HAP-1 (cell line): ENCODE measurements around the gene OTOS.

Experiments
- DNase-seq, 2 experiments: peaks; one replicate each; pipeline ENCODE4 v3.0.0-alpha.2; 2016 to 2020; ENCODE audit warnings: low spot score in 2 of 2
- H3K27me3 ChIP-seq: fragments of 250-450 bp; sonication (Bioruptor Pico); 2 replicates; pipeline ENCODE4 v1.5.1; 2020; ENCODE audit warnings: low read depth, mild to moderate bottlenecking, moderate library complexity
- H3K36me3 ChIP-seq: fragments of 250-450 bp; sonication (Bioruptor Pico); replicated peaks from 2 replicates; pipeline ENCODE4 v1.5.1; 2020; ENCODE audit warnings: mild to moderate bottlenecking
- H3K4me1 ChIP-seq: fragments of 250-450 bp; sonication (Bioruptor Pico); 2 replicates; pipeline ENCODE4 v1.5.1; 2020; ENCODE audit warnings: mild to moderate bottlenecking
- H3K4me3 ChIP-seq: fragments of 250-450 bp; sonication (Bioruptor Pico); 2 replicates; pipeline ENCODE4 v1.5.1; 2020; ENCODE audit warnings: mild to moderate bottlenecking, moderate library complexity
- H3K9me3 ChIP-seq: fragments of 250-450 bp; sonication (Bioruptor Pico); 2 replicates; pipeline ENCODE4 v1.5.1; 2020; ENCODE audit warnings: mild to moderate bottlenecking, moderate library complexity
- in situ Hi-C: fragments of 300-500 bp; cut with MboI; formaldehyde crosslinking; loops from 3 replicates; pipeline ENCODE4 v1.14.3; 2020; ENCODE audit warnings: low sequenced_read_pairs, inconsistent platforms, mixed read lengths

Gene OTOS

DNA sequence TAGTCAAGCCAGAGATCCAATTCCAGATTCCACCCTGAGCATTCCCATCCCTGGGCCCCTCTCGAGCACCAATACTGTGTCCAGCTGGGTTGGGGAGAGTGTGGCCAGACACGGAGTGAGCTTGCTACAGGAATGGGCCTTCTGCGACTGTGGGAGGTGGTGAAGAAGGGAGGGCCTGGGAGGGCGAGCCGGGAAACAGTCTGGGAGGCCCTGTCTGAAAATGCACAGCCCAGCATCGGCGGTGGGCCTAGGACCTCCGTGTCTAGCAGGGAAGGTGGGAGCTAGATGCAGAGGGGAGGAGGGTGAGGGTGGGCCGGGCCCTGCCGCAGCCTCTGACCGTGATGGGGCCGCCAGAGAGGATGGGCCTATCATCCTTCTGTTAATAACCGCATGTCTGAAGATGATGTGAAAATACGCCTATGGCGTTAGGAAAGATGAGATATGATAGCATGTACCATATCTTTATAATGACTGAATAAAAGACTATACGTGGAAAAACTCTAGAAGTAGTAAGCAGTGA, 1.9 kb upstream of the OTOS start:
- in situ Hi-C loops: loop anchor here (5.0 kb wide), 1 partner anchor 85 kb away; no protein-coding TSS in a partner anchor
- H3K4me1 ChIP-seq: no peaks in the 10 kb centered on the region
- H3K36me3 ChIP-seq: no peaks in the 10 kb centered on the region
- no peak for DNase-seq
- no peaks in the 10 kb centered on the region for H3K27me3 ChIP-seq
- H3K4me3 ChIP-seq: no peak overlapping the region
- no peaks in the 10 kb centered on the region for H3K9me3 ChIP-seq

DNA sequence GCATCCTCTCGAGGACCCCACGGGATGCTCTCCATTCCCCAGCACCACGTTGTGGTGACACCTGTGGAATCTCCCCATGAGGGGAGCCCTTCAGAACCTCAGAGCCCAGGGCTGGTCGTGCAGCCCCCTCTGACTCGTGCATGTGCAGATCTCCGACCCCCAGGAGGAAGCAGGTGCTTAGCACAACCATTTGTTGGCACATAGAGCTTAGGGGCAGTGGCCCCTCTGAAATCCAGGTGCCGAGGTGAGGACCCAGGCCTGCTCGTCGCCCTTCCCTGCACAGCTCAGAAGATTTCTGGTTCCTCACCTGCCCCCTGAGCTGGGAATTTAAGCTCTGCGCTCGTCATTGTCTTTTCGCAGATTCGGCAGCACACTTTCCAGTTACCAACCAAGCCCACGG, 1.3 kb upstream of the OTOS start:
- DNase-seq: no peak
- no peaks in the 10 kb centered on the region for H3K36me3 ChIP-seq
- no peaks in the 10 kb centered on the region for H3K27me3 ChIP-seq
- H3K4me1 ChIP-seq: peaks cover under 1% of the 10 kb centered on the region; the same call in 1 of the 2 replicates
- in situ Hi-C loops: loop anchor here (5.0 kb wide), 1 partner anchor 84 kb away; no protein-coding TSS in a partner anchor
- H3K4me3 ChIP-seq: no peak overlapping the region
- no peaks in the 10 kb centered on the region for H3K9me3 ChIP-seq

DNA sequence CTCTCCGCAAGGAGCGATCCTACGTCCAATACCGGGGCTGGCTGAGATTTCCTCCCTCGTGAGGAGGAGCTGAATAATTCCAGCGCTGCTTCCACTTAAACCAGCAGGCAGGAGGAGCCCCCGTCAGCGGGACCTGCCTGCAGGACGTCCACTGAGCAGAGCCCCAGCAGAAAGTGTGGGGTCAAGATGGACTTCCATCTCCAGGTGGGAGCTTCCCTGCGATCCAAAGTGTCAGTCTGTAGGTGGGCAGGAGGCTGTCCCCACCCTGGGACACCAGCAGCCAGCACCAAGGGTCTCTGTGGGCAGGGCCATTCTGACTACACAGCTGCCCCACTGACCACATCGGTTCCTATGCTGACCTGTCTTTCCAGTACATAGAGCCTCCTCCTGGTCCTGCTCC, 462 bp upstream of the OTOS start:
- Histone ChIP-seq H3K4me1 (peaks cover 4% of the 10 kb centered on the region; the same call in 1 of the 2 replicates), H3K36me3 (no peaks in the 10 kb centered on the region), H3K4me3 (no peak overlapping the region), H3K27me3 (no peaks in the 10 kb centered on the region), H3K9me3 (no peaks in the 10 kb centered on the region)
- in situ Hi-C loops: loop anchor here (5.0 kb wide), 1 partner anchor 84 kb away; no protein-coding TSS in a partner anchor
- no peak for DNase-seq

DNA sequence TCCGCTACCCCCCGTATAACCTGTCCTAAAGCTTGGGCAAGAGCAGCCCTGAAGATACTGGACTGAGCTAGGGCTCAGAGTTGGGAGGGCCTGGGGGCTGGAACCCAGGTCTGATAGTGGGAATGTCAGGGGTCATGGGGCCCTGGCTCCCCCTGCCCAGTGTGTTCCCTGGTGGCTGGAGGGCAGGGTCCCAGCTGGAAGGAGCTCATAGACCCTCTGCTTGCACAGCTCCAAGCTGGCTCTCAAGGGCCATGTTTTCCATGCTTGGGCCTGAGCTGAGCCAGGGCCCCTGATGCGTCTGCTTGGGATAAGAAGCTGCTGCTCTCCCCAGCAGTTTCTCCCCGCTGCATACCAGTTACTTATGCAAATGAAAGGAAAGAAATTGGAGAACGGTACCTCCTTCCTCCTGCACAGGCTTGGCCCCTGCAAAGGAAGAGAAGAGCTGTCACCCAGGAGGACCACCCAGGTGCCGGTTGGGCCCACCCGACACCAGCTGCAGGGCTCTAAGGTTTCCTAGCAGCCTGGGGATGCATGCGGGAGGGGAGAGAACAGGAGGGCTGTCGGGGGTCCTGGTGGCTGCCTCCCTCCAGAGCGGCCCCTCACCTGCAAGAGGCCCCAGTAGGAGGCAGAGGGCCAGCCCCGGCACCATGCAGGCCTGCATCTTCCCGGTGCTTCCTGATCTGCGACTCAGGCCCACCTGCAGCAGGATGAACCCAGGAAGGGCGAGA, 628 bp downstream of the OTOS start:
- H3K27me3 ChIP-seq: no peaks in the 10 kb centered on the region
- no peak for DNase-seq
- H3K36me3 ChIP-seq: no peaks in the 10 kb centered on the region
- in situ Hi-C loops: loop anchor here (5.0 kb wide), 1 partner anchor 83 kb away; no protein-coding TSS in a partner anchor
- no peak overlapping the region for H3K4me3 ChIP-seq
- H3K9me3 ChIP-seq: no peaks in the 10 kb centered on the region
- H3K4me1 ChIP-seq: peaks cover 4% of the 10 kb centered on the region; the same call in 1 of the 2 replicates

DNA sequence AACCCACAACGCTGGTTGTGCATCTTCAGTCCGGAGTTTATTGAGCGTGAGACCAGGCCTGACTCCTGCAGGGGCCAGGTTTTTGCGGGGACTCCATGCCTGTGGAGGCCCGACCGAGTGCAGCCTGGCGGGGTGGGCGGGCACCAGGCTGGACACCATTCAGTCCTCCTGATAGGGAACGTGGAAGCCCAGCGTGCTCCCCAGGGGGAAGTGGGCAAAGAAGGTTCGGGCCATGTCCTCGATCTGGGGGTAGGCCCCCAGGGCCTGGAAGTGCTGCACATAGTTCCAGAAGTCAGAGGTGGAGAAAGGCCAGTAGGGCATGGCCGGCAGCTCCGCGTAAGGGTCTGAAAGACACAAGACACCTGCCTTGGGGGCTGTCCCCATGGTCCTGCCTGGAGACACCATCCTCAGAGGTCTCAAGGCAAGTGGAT, 1.4 kb downstream of the OTOS start:
- in situ Hi-C loops: no loop called here
- Histone ChIP-seq H3K36me3 (no peaks in the 10 kb centered on the region), H3K4me3 (no peak overlapping the region), H3K4me1 (peaks cover 4% of the 10 kb centered on the region; the same call in 1 of the 2 replicates), H3K9me3 (no peaks in the 10 kb centered on the region), H3K27me3 (no peaks in the 10 kb centered on the region)
- DNase-seq: no peak

DNA sequence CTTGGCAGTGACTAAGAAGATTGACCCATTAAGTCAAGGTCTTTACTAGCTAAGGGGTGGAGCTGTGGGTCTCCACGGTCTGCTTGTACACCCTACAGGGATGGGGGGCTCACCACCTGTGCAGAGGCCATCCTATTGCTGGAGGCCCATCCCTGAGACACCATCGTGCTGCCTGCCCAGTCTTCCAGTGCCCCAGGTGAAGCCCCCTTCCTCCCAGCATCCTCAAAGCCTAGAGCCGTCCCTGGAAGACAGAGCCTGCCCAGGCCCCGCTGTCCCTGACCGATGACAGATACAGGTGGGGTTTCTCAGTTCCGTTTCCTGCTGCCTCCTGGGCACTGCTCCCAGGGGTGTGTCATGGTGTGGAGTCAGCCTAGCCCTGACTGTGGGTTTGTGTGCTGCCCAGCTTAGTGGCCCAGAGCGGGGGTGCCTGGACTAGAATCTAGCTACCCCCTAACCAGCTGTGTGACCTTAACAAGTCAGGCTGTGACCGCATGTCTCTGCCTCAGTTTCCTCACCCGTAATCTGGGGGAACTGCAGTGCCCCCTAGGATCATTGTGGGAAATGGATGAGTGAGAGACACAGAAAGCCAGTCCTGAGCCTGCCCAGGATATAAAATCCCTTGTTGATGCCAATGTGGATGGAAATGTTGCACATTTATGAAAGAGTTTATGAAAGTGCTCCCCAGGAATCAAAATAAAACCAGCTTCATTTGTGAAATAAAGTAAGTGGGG, 2.0 kb downstream of the OTOS start:
- peaks cover 5% of the 10 kb centered on the region for H3K36me3 ChIP-seq
- H3K9me3 ChIP-seq: no peaks in the 10 kb centered on the region
- in situ Hi-C loops: no loop called here
- no peaks in the 10 kb centered on the region for H3K27me3 ChIP-seq
- no peak for DNase-seq
- H3K4me1 ChIP-seq: peaks cover 4% of the 10 kb centered on the region; the same call in 1 of the 2 replicates
- no peak overlapping the region for H3K4me3 ChIP-seq

DNA sequence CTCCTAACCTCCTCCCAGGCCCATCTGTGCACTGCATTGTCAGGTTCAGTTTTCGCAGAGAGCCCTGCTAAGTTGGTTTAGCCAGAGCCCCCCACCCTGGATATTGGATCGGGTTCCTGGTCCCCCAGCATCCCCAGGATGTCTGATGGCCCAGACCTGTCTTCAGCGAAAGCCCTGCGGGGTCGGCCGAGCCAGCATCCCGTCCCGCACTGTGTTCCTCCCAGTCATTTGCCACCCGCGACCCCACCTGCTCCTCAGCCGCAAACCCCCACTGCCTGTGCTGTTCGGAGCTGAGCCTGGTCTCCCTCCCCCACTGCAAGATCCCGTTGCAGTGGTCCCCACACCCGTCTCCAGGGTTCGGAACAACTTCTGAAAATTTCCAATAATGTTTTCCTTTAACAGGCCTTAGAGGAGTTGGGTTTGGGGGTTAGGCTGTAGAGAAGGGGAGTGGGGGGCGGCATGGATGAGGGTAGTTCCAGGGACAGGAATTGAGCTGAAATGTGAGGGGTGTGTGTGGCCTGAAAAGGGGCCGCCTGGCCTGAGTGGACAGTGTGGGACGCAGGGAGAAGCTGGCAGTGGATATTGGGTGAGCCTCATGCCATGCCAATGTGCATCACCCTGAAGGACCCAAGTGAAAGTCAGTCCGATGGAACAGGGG, 2.7 kb downstream of the OTOS start:
- peaks cover 12% of the 10 kb centered on the region for H3K36me3 ChIP-seq
- H3K9me3 ChIP-seq: no peaks in the 10 kb centered on the region
- in situ Hi-C loops: no loop called here
- H3K4me1 ChIP-seq: peaks cover 4% of the 10 kb centered on the region; the same call in 1 of the 2 replicates
- no peaks in the 10 kb centered on the region for H3K27me3 ChIP-seq
- DNase-seq: no peak
- H3K4me3 ChIP-seq: no peak overlapping the region

DNA sequence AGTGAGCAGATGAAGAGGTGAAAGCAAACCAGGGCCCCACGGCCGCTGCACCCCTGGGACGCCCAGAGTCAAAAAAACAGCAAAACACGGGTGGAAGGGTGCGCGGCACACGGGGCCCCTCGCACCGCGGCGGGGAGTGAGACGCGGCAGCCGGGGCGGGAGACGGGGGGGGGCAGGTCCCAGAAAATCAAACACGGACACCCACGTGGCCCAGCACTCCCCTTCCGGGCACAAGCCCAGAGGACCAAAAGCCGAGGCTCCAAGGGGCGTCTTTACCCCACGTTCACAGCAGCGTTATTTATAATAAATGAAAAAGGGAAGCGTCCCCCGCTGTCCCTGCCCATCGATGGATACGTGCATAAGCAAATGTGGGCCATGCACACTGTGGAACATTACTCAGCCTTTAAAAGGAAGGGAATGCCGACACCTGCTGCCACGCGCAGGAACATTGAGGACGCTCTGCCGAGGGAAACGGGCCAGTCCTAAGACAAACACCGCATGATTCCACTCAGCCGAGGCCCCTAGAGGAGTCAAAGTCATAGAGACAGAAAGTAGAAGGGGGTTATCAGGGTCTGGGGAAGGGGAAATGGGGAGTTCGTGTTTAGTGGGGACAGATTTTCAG, 3.7 kb downstream of the OTOS start:
- Histone ChIP-seq H3K9me3 (no peaks in the 10 kb centered on the region), H3K27me3 (no peaks in the 10 kb centered on the region), H3K4me3 (peak overlapping the region; percentile 73), H3K36me3 (peaks cover 21% of the 10 kb centered on the region), H3K4me1 (peaks cover 4% of the 10 kb centered on the region; the same call in 1 of the 2 replicates)
- peak in 1 of 2 experiments; percentile 6 for DNase-seq
- in situ Hi-C loops: no loop called here

DNA sequence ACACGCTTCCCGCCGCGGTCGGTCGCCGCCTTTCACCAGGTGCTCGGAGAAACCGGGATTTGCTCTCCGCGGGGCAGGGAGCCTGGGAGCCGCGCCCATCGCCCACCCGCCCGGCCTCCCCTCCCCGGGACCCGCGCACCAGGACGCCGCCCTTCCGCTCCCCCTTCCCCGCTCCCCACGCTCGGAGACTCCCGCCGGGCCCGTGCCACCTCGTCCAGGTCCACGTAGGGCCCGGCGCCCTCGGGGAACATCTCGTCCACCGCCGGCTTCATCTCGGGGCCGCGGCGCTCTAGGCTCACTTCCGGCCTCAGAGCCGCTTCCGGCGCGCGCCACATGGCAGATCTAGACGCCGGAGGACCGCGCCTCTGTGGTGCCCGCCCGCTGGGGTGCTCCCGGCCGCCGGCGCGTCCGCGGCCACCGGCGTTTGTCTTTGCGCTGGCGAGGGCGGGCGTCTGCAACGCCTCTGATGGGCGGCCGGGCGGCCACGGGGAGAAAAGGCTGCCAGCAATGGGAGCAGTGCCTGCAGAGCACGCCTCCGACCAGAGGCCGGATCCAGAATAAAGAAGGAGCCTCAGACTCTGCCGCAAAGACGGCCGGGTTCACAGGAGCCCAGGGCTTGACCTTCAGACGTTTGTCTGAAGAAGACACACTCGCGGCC, 4.3 kb downstream of the OTOS start, which contains the start of gene COPS9:
Gene COPS9 (minus strand): TSS at position 293 of the 658 bp plus-strand sequence. CDS start 21 bp downstream, at position 272.
- DNase-seq: peak; percentile 75 to 89
- Histone ChIP-seq H3K36me3 (peaks cover 28% of the 10 kb centered on the region), H3K4me3 (peak within 1 kb of the TSS; percentile 73), H3K4me1 (peaks cover 4% of the 10 kb centered on the region; the same call in 1 of the 2 replicates), H3K27me3 (no peaks in the 10 kb centered on the region), H3K9me3 (no peaks in the 10 kb centered on the region)
- in situ Hi-C loops: no loop called here

DNA sequence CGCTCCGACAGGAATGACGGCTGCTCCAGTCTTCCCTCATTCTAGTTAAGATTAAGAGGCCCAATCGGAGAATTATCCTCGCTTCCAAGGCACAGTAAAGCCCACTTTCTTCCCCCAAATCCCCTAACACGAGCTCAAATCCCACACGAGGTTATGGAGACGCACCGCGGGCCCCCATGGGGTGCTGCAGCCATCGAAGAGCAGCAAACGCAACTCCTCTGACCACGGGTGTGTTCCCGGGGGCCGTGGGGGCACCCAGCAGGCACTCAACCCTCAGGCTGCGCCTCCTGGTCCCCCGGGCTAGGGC, 4.8 kb downstream of the OTOS start:
- peak overlapping the region; percentile 73 for H3K4me3 ChIP-seq
- in situ Hi-C loops: no loop called here

DNA sequence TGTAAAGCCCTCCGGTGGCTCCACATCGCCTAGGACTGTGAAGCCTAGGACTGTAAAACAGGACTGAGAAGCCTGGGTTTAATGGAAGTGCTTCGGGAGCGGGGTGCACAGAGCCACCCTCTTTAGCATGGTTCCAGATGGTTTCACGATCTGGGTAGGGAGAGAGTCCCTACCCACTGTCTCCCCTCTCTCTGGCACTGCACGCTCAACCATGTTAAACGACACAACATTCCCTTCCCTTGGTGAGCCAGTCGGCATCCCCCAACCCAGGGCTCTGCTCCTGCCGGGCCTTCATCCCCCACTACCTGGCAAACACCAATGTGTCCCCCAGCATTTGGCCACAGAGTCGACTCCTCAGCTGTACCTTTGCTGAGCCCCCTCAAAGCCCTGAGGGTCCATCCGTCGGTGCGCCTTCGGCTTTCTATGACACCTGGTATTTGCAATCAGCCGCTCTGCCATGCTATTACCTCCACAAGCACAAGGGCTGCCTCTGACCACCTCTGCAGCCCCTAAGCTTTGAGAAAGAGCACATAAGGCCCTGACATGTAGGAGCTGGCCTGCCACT, 5.4 kb downstream of the OTOS start:
- Histone ChIP-seq H3K36me3 (peaks cover 39% of the 10 kb centered on the region), H3K9me3 (no peaks in the 10 kb centered on the region), H3K27me3 (no peaks in the 10 kb centered on the region), H3K4me3 (peak overlapping the region; percentile 73), H3K4me1 (peaks cover 4% of the 10 kb centered on the region; the same call in 1 of the 2 replicates)
- DNase-seq: peak in 1 of 2 experiments; percentile 5
- in situ Hi-C loops: no loop called here

More for the DNA sequence above, 4.8 kb downstream of the OTOS start:
- no peak for DNase-seq
- H3K27me3 ChIP-seq: no peaks in the 10 kb centered on the region
- no peaks in the 10 kb centered on the region for H3K9me3 ChIP-seq
- peaks cover 32% of the 10 kb centered on the region for H3K36me3 ChIP-seq
- peaks cover 4% of the 10 kb centered on the region; the same call in 1 of the 2 replicates for H3K4me1 ChIP-seq

DNA sequence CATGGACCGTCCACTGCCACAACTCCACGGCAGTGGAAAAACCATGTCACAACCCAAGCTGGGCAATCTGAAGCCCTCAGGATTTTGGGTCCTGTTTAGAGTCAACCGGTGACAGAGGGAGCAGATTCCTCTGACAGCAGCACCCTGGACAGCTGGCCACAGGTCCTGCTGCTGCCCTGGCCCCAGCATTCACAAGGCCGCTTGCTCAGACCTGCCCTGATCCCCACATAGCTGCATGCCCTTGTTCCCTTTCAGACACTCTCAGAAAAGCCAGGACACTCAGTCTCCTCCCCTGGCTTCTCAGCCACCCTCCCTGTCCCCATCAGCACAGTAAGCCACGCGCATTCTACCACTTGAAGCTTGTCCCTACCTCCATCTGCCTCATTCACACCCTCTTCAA, 6.0 kb downstream of the OTOS start:
- in situ Hi-C loops: no loop called here
- Histone ChIP-seq H3K27me3 (no peaks in the 10 kb centered on the region), H3K36me3 (peaks cover 44% of the 10 kb centered on the region), H3K4me1 (peaks cover 4% of the 10 kb centered on the region; the same call in 1 of the 2 replicates), H3K4me3 (peak overlapping the region; percentile 73; the same call in 1 of the 2 replicates), H3K9me3 (no peaks in the 10 kb centered on the region)
- DNase-seq: peak in 1 of 2 experiments; percentile 5
